ENCODE measurements around the gene HSD17B12.

- TF ChIP-seq POLR2A (IDR thresholded peaks at IDR 0.05) (no peak), POLR2AphosphoS5 (IDR thresholded peaks at IDR 0.05) (no peak)
Observed at GRCh38 chr11:43832536-43832935, 152.0 kb downstream of the HSD17B12 start.

Measured in gastroesophageal sphincter (tissue), 2 donors.